Upper lobe of right lung (tissue), 1 donor: ENCODE results near the gene DYNLL2. TPM values are rescaled to one million over a fixed set of nuclear protein-coding genes. Genes with fewer than 3 reads are reported as not detected.

Experiments
- ATAC-seq: fragments of 200-7000 bp; cut with Tn5 transposase; one replicate; pipeline ENCODE4 v1.9.1; 2020; ENCODE audit warnings: mild to moderate bottlenecking, moderate library complexity
- DNase-seq: peaks from one replicate; pipeline ENCODE4 v3.0.0-alpha.2; 2020
- H3K27ac ChIP-seq: fragments of 200-600 bp; one replicate; pipeline ENCODE4 v1.8.0; 2022
- H3K27me3 ChIP-seq: fragments of 200-600 bp; one replicate; pipeline ENCODE4 v1.8.0; 2022; ENCODE audit warnings: mild to moderate bottlenecking
- H3K36me3 ChIP-seq: fragments of 200-600 bp; one replicate; pipeline ENCODE4 v1.8.0; 2022
- H3K4me1 ChIP-seq: fragments of 200-600 bp; one replicate; pipeline ENCODE4 v1.8.0; 2022
- H3K4me3 ChIP-seq: fragments of 200-600 bp; one replicate; pipeline ENCODE4 v1.8.0; 2022; ENCODE audit warnings: mild to moderate bottlenecking
- H3K9me3 ChIP-seq: fragments of 200-600 bp; one replicate; pipeline ENCODE4 v1.8.0; 2022
- CTCF ChIP-seq: fragments of 200-600 bp; IDR thresholded peaks from one replicate; pipeline ENCODE4 v1.8.0; 2022; ENCODE audit warnings: antibody characterized with exemption
- intact Hi-C: fragments of 100-400 bp; cut with DNase I; formaldehyde crosslinking; loops from one replicate; pipeline ENCODE4 v1.11.0; 2022
- total RNA-seq: library from RNA; stranded (reverse); fragmentation: NEBNext Ultra II Directional; extraction: Animal tissue kit (Norgen Biotek cat#: 25700); gene quantifications from one replicate; pipeline ENCODE4 v1.2.1, GENCODE V29; 2021
- donor health status: DM: no; HTN: yes; CAD: no; lungs with severe emphysema.

The DYNLL2 gene
- total RNA-seq, 1 donor from 2014 or later, result 37.8 TPM

- intact Hi-C loops, result no loop called here
- DNase-seq (no peak), ATAC-seq (no peak)
- Histone ChIP-seq H3K36me3 (no peaks in the 10 kb centered on the region), H3K4me3 (no peak overlapping the region), H3K27me3 (no peaks in the 10 kb centered on the region), H3K27ac (no peak overlapping the region), H3K4me1 (peaks cover 6% of the 10 kb centered on the region), H3K9me3 (no peaks in the 10 kb centered on the region)
- TF ChIP-seq CTCF, result no peak
These were observed 3.8 kb upstream of the DYNLL2 start for GRCh38 chr17:58079300-58080033.

DNA sequence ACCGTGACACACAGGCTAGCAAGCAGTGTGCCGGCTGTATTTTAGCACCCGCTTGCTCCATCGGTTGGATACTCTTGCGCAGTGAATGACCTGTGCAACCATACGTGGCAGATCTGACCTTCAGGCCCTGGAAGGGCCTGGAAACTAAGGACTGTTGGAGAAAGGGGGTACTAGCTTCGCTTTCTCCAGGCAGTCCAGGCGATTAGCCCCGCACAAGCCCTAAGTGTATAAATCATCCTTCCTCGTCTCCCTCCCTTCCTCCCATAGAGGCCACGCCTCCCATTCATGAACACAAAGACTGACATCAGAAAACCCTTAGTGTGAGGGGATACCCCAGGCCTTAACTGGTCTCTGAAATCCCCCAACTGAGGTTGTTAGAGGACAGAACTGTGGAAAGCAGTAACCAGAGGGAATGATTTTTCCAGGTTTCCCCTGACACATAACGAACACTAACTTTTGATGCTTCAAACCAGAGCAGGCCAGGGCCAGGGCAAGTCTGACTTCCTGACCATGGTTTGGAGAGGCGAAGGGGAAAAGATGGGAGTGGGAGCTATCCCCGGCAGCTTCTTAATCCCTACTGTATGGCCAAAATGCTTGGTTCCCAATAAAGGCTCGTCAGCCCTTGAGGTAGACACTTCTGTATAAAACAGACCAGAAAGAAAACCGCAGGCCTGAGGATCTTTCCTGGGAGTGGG lies 1.4 kb upstream of the DYNLL2 start:
- intact Hi-C loops, result no loop called here
- Histone ChIP-seq H3K4me1 (peaks cover 26% of the 10 kb centered on the region), H3K4me3 (no peak overlapping the region), H3K36me3 (peaks cover 13% of the 10 kb centered on the region), H3K27me3 (no peaks in the 10 kb centered on the region), H3K9me3 (no peaks in the 10 kb centered on the region), H3K27ac (no peak overlapping the region)
- no peak for ATAC-seq
- DNase-seq, result no peak
- no peak for TF ChIP-seq CTCF

DNA sequence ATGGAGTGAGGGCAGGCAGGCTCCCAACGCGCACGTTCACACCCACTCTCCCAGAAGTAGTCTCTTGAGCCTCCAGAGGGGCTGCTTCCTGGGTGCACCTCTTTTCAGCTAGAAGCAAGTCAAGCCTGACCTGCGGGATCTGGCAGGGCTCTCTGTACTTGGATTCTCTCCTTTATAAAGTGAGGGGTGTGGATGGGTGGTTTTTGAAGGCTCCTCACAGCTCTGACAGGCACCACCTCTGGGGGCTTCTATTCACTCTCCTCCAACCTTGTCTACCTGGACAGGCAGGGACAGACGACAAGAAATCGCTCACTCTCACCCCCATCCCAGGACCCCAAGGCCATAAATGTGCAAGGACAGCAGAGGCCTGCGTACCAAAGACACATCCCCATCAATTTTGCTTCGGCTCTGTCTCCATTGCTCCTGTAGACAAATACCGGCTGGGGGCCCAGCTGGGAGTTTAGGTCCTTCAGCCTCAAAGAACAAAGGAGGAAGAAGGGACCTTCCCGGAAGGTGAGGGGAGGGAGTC lies 814 bp upstream of the DYNLL2 start:
- intact Hi-C loops, result no loop called here
- DNase-seq, result no peak

GRCh38 chr17:58083491-58084316 lies 485 bp downstream of the DYNLL2 start:
- no peak for TF ChIP-seq CTCF
- intact Hi-C loops, result no loop called here
- peak; percentile 82 for ATAC-seq
- peak overlapping the region; percentile 92 for H3K4me3 ChIP-seq
- DNase-seq, result peak; percentile 88
- H3K9me3 ChIP-seq, result no peaks in the 10 kb centered on the region
- peaks cover 29% of the 10 kb centered on the region for H3K4me1 ChIP-seq
- peaks cover 32% of the 10 kb centered on the region for H3K36me3 ChIP-seq
- H3K27ac ChIP-seq, result peak overlapping the region; percentile 92
- H3K27me3 ChIP-seq, result no peaks in the 10 kb centered on the region

More for the DNA sequence above, 814 bp upstream of the DYNLL2 start:
- H3K27ac ChIP-seq, result peak overlapping the region; percentile 75
- H3K36me3 ChIP-seq, result peaks cover 19% of the 10 kb centered on the region
- no peak for ATAC-seq
- H3K4me1 ChIP-seq, result peaks cover 29% of the 10 kb centered on the region
- peak overlapping the region; percentile 17 for H3K4me3 ChIP-seq
- no peaks in the 10 kb centered on the region for H3K27me3 ChIP-seq
- no peak for TF ChIP-seq CTCF
- H3K9me3 ChIP-seq, result no peaks in the 10 kb centered on the region

DNA sequence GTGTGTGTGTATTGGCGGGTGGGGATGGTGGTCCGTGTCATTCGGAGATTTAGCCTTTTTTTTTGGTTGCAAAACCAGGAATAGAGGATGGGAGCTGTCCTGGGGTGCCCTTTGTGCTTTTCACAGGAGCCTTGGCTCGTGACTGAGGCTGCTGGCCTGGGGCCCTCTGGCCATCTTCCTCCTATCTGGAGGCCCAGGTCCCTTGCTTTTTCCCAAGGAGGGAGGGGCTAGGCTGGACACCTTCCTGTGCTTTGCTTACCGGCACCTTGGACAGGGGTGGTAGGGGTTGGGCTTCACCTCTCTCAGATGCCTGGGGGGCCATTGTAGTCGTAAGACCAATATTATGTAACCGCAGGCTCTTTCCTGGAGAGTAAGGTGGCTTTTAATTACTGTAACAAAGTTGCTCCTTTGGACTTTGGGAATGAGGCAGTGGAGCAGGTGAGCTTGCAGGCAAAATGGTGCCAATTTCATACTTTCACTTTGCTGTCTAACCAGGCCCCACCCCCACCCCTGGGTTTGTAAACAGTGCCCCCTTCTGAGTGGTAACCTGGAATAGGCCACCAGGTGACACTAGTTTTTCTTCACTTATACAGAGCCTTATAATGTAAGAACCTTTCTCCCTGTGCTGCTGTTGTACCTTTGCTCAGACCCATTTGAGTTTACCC lies 1.2 kb downstream of the DYNLL2 start:
- intact Hi-C loops, result no loop called here
- no peaks in the 10 kb centered on the region for H3K27me3 ChIP-seq
- peak; percentile 65 for DNase-seq
- H3K4me1 ChIP-seq, result peaks cover 29% of the 10 kb centered on the region
- H3K9me3 ChIP-seq, result no peaks in the 10 kb centered on the region
- H3K36me3 ChIP-seq, result peaks cover 38% of the 10 kb centered on the region
- no peak for TF ChIP-seq CTCF
- ATAC-seq, result peak; percentile 5
- peak overlapping the region; percentile 92 for H3K4me3 ChIP-seq
- H3K27ac ChIP-seq, result peak overlapping the region; percentile 92
